Endothelial cell of umbilical vein (primary cell): ENCODE data around the gene CALML5.

Experiments used
- CTCF ChIP-seq, 2 donors: IDR thresholded peaks; 1 replicate in 1 of 2; 2 replicates in 1 of 2; pipeline ENCODE4 v1.5.1; 2011; ENCODE audit warnings: low read length in 2 of 2, mild to moderate bottlenecking in 2 of 2, moderate library complexity in 2 of 2, control low read depth in 1 of 2, inconsistent platforms in 1 of 2, low read depth in 1 of 2; ENCODE audit not compliant: insufficient read depth in 1 of 2; ENCODE audit errors: extremely low read depth in 1 of 2
- EZH2 ChIP-seq: IDR thresholded peaks from 2 replicates; pipeline ENCODE4 v1.6.1; 2012; ENCODE audit warnings: borderline replicate concordance, low read depth, mild to moderate bottlenecking, moderate library complexity, low read length, inconsistent platforms; ENCODE audit not compliant: severe bottlenecking
- POLR2A ChIP-seq: IDR thresholded peaks from 2 replicates; pipeline ENCODE4 v1.6.1; 2012; ENCODE audit warnings: low read depth, mild to moderate bottlenecking, control low read depth, low read length
- POLR2AphosphoS5 ChIP-seq: IDR thresholded peaks from 2 replicates; pipeline ENCODE4 v1.6.1; 2012; ENCODE audit warnings: low read depth, mild to moderate bottlenecking, control low read depth, low read length, moderate library complexity; ENCODE audit not compliant: insufficient read depth

GRCh38 chr10:5530846-5531557, 31.6 kb upstream of the CALML5 start:
- TF ChIP-seq CTCF (IDR thresholded peaks at IDR 0.05; ENCODE audit: extremely low read depth in 1 of 2, insufficient read depth in 1 of 2, low read depth in 1 of 2, low read length in 2 of 2) (no peak), EZH2 (no peak), POLR2A (no peak), POLR2AphosphoS5 (no peak)
